Loucy (cell line): ENCODE measurements around the gene PIAS1.
A peak's percentile ranks its signal among the peaks of the same experiment; 100 is the strongest.

ENCODE experiments used
- H2AFZ ChIP-seq: fragments of 200-600 bp; sonication (generic); 2 replicates; pipeline ENCODE4 v1.6.0; 2016; ENCODE audit warnings: antibody characterized with exemption, mild to moderate bottlenecking, low read length, moderate library complexity
- H3F3A ChIP-seq: fragments of 200-600 bp; 2 replicates; pipeline ENCODE4 v1.6.0; 2016; ENCODE audit warnings: antibody characterized with exemption, low read depth, mild to moderate bottlenecking
- H3K27me3 ChIP-seq: fragments of 200-600 bp; sonication (generic); 2 replicates; pipeline ENCODE4 v1.6.1; 2014; ENCODE audit warnings: low read length, mild to moderate bottlenecking; ENCODE audit not compliant: insufficient read depth, poor library complexity, severe bottlenecking
- H3K36me3 ChIP-seq: fragments of 200-600 bp; sonication (generic); 2 replicates; pipeline ENCODE4 v1.6.1; 2016; ENCODE audit warnings: low read length; ENCODE audit not compliant: insufficient read depth
- H3K4me1 ChIP-seq: fragments of 200-600 bp; sonication (generic); 2 replicates; pipeline ENCODE4 v1.5.1; 2014; ENCODE audit warnings: low read length, mild to moderate bottlenecking; ENCODE audit not compliant: insufficient read depth, poor library complexity, severe bottlenecking
- H3K4me2 ChIP-seq: fragments of 200-600 bp; sonication (generic); 2 replicates; pipeline ENCODE4 v1.6.0; 2014; ENCODE audit warnings: antibody characterized with exemption, low read length, low read depth, mild to moderate bottlenecking; ENCODE audit not compliant: poor library complexity, severe bottlenecking
- H3K4me3 ChIP-seq: fragments of 200-600 bp; sonication (generic); 2 replicates; pipeline ENCODE4 v1.5.1; 2014; ENCODE audit warnings: low read length, mild to moderate bottlenecking, mixed read lengths; ENCODE audit not compliant: poor library complexity, severe bottlenecking
- H3K79me2 ChIP-seq: fragments of 200-600 bp; sonication (generic); 2 replicates; pipeline ENCODE4 v1.6.1; 2014; ENCODE audit warnings: low read length; ENCODE audit not compliant: insufficient read depth
- H3K9ac ChIP-seq: fragments of 200-600 bp; sonication (generic); 2 replicates; pipeline ENCODE4 v1.6.0; 2014; ENCODE audit warnings: mild to moderate bottlenecking, low read depth, low read length, moderate library complexity; ENCODE audit not compliant: poor library complexity, severe bottlenecking
- H3K9me2 ChIP-seq: fragments of 200-600 bp; sonication (generic); replicated peaks from 2 replicates; pipeline ENCODE4 v1.6.1; 2016; ENCODE audit warnings: low read depth, low read length, mixed read lengths
- H3K9me3 ChIP-seq: fragments of 200-600 bp; sonication (generic); 2 replicates; pipeline ENCODE4 v1.6.1; 2014; ENCODE audit warnings: mild to moderate bottlenecking, antibody characterized with exemption, low read length, low read depth; ENCODE audit not compliant: insufficient read depth
- H4K20me1 ChIP-seq: fragments of 200-600 bp; sonication (generic); 2 replicates; pipeline ENCODE4 v1.6.0; 2014; ENCODE audit warnings: antibody characterized with exemption, low read length, mild to moderate bottlenecking; ENCODE audit not compliant: insufficient read depth, poor library complexity, severe bottlenecking
- EZH2phosphoT487 ChIP-seq: fragments of 200-600 bp; IDR thresholded peaks from 2 replicates; pipeline ENCODE4 v1.6.1; 2018; ENCODE audit warnings: antibody characterized with exemption, mild to moderate bottlenecking, moderate library complexity, borderline replicate concordance
- TF ChIP-seq, protein P1 (sequence below): fragments of 200-600 bp; sonication (generic); conservative IDR thresholded peaks from 2 replicates; pipeline ENCODE4 v1.5.1; 2014; ENCODE audit warnings: mild to moderate bottlenecking, antibody characterized with exemption, low read length

Gene PIAS1

DNA sequence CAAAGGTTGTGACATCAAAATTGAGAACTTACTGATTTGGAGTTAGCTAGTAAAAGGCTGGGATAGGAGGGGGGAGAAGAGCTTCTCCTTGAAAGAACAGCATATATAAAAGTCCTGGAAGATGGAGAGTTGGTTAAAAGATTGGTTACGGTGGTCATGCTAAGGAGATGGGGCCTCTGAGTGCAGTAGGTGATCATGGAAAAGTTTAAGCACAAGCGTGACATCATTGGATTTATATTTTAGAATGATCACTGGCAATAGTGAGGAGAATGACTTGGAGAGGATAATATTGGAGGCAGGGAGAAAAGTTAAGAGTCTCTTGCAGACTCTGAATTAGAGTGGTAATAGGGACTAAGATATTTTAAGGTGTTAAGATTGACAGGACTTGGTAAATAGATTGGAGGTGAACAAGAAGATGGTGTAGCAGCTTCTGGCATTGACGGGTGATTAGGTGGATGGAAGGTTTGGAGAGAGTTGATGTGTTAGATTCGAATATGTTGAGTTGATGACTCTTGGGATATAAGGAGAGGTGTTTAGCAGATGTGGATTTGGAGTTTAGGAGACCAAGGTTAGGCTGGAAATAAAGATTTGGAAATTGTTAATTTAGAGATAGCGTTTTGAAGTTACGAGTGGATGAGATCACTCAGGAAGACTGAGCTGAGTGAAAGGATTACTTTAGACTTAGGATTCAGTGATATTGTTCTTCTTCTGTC is 19.6 kb downstream of the PIAS1 start:
- H3K9ac ChIP-seq = no peak overlapping the region
- H2AFZ ChIP-seq = no peak overlapping the region
- H3K4me1 ChIP-seq = peaks cover 17% of the 10 kb centered on the region
- no peaks in the 10 kb centered on the region for H3K9me3 ChIP-seq
- H3K79me2 ChIP-seq = peaks cover 95% of the 10 kb centered on the region
- H3F3A ChIP-seq = no peaks in the 10 kb centered on the region; the same call in 1 of the 2 replicates
- TF ChIP-seq, protein P1, sequence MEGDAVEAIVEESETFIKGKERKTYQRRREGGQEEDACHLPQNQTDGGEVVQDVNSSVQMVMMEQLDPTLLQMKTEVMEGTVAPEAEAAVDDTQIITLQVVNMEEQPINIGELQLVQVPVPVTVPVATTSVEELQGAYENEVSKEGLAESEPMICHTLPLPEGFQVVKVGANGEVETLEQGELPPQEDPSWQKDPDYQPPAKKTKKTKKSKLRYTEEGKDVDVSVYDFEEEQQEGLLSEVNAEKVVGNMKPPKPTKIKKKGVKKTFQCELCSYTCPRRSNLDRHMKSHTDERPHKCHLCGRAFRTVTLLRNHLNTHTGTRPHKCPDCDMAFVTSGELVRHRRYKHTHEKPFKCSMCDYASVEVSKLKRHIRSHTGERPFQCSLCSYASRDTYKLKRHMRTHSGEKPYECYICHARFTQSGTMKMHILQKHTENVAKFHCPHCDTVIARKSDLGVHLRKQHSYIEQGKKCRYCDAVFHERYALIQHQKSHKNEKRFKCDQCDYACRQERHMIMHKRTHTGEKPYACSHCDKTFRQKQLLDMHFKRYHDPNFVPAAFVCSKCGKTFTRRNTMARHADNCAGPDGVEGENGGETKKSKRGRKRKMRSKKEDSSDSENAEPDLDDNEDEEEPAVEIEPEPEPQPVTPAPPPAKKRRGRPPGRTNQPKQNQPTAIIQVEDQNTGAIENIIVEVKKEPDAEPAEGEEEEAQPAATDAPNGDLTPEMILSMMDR = no peak
- TF ChIP-seq EZH2phosphoT487 = no peak
- no peak overlapping the region for H3K4me2 ChIP-seq
- H3K4me3 ChIP-seq = no peak overlapping the region
- no peaks in the 10 kb centered on the region for H3K9me2 ChIP-seq
- H3K27me3 ChIP-seq = no peaks in the 10 kb centered on the region
- no peaks in the 10 kb centered on the region; the same call in 1 of the 2 replicates for H3K36me3 ChIP-seq
- peaks cover 45% of the 10 kb centered on the region for H4K20me1 ChIP-seq

DNA sequence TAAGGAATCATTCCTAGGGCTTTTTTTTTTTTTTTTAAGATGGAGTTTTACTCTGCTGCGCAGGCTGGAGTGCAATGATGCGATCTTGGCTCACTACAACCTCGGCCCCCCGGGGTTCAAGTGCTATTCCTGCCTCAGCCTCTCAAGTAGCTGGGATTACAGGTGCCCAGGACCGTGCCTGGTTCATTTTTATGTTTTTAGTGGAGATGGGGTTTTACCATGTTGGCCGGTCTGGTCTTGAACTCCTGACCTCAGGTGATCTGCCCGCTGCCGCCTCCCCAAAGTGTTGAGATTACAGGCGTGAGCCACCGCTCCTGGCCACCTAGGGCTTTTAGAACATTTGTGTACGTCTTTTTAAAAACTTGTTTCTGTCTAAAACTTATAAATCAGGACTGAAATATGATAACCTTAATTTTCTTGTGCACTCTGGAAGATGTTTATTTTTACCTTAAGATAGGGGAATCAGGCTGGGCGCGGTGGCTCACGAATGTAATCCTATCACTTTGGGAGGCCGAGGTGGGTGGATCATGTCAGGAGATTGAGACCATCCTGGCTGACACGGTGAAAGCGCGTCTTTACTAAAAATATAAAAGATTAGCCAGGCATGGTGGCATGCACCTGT is 21.8 kb downstream of the PIAS1 start:
- Histone ChIP-seq H3K9me2 (no peaks in the 10 kb centered on the region), H4K20me1 (peaks cover 63% of the 10 kb centered on the region), H3K79me2 (peaks cover 95% of the 10 kb centered on the region)

DNA sequence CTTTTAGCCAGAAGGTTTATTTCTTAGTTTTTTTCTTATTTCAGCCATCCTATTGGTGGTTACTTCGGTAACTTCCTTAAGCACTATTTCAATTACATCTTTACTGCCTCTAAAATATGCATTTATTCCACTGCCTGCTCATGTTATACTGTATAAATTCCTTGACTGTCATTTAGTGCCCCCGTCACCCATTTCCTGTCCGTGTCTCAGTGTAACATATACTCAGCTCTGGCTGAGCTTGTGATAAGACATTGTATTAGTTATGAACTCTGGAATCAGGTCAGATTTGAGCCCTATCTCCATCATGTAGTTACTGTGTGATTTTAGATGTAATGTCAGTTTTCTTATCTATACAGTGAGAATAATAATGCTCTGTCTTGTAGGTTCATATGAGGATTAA is 24.2 kb downstream of the PIAS1 start:
- H3K9me2 ChIP-seq = no peaks in the 10 kb centered on the region
- H4K20me1 ChIP-seq = peaks cover 80% of the 10 kb centered on the region
- no peak overlapping the region for H3K4me3 ChIP-seq
- no peaks in the 10 kb centered on the region for H3K36me3 ChIP-seq
- H3K4me1 ChIP-seq = peaks cover 40% of the 10 kb centered on the region
- H3K4me2 ChIP-seq = peak overlapping the region; percentile 4
- H3F3A ChIP-seq = no peaks in the 10 kb centered on the region
- no peak for TF ChIP-seq EZH2phosphoT487
- TF ChIP-seq, protein P1 = no peak
- H3K79me2 ChIP-seq = peaks cover 99% of the 10 kb centered on the region
- no peaks in the 10 kb centered on the region for H3K9me3 ChIP-seq
- no peak overlapping the region for H3K9ac ChIP-seq
- no peak overlapping the region for H2AFZ ChIP-seq
- H3K27me3 ChIP-seq = no peaks in the 10 kb centered on the region

More for the DNA sequence above, 21.8 kb downstream of the PIAS1 start:
- H3K36me3 ChIP-seq = no peaks in the 10 kb centered on the region
- no peak overlapping the region for H3K4me2 ChIP-seq
- H3K4me3 ChIP-seq = no peak overlapping the region
- peaks cover 20% of the 10 kb centered on the region for H3K4me1 ChIP-seq
- H3F3A ChIP-seq = no peaks in the 10 kb centered on the region; the same call in 1 of the 2 replicates
- TF ChIP-seq, protein P1 = no peak
- TF ChIP-seq EZH2phosphoT487 = no peak
- H2AFZ ChIP-seq = no peak overlapping the region
- no peaks in the 10 kb centered on the region for H3K9me3 ChIP-seq
- H3K27me3 ChIP-seq = no peaks in the 10 kb centered on the region
- no peak overlapping the region for H3K9ac ChIP-seq
